Measurements from ENCODE around the gene ZNF516.

- TF ChIP-seq TOE1 (CRISPR knock-in tag; IDR thresholded peaks at IDR 0.05) (no peak), E2F1 (CRISPR knock-in tag; IDR thresholded peaks at IDR 0.05) (no peak), HDAC2 (CRISPR knock-in tag; IDR thresholded peaks at IDR 0.05) (no peak), CAMTA2 (CRISPR knock-in tag; IDR thresholded peaks at IDR 0.05; ENCODE audit: borderline replicate concordance) (no peak), FOXO1 (CRISPR knock-in tag; IDR thresholded peaks at IDR 0.05) (no peak), TRAFD1 (CRISPR knock-in tag; IDR thresholded peaks at IDR 0.05; ENCODE audit: borderline replicate concordance) (no peak), ZNF670 (CRISPR knock-in tag; IDR thresholded peaks at IDR 0.05; ENCODE audit: borderline replicate concordance) (no peak)
- TF ChIP-seq, protein P1, sequence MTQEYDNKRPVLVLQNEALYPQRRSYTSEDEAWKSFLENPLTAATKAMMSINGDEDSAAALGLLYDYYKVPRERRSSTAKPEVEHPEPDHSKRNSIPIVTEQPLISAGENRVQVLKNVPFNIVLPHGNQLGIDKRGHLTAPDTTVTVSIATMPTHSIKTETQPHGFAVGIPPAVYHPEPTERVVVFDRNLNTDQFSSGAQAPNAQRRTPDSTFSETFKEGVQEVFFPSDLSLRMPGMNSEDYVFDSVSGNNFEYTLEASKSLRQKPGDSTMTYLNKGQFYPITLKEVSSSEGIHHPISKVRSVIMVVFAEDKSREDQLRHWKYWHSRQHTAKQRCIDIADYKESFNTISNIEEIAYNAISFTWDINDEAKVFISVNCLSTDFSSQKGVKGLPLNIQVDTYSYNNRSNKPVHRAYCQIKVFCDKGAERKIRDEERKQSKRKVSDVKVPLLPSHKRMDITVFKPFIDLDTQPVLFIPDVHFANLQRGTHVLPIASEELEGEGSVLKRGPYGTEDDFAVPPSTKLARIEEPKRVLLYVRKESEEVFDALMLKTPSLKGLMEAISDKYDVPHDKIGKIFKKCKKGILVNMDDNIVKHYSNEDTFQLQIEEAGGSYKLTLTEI (CRISPR knock-in tag; conservative IDR thresholded peaks at IDR 0.05), result no peak
- TF ChIP-seq, protein P2, sequence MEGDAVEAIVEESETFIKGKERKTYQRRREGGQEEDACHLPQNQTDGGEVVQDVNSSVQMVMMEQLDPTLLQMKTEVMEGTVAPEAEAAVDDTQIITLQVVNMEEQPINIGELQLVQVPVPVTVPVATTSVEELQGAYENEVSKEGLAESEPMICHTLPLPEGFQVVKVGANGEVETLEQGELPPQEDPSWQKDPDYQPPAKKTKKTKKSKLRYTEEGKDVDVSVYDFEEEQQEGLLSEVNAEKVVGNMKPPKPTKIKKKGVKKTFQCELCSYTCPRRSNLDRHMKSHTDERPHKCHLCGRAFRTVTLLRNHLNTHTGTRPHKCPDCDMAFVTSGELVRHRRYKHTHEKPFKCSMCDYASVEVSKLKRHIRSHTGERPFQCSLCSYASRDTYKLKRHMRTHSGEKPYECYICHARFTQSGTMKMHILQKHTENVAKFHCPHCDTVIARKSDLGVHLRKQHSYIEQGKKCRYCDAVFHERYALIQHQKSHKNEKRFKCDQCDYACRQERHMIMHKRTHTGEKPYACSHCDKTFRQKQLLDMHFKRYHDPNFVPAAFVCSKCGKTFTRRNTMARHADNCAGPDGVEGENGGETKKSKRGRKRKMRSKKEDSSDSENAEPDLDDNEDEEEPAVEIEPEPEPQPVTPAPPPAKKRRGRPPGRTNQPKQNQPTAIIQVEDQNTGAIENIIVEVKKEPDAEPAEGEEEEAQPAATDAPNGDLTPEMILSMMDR (CRISPR knock-in tag; IDR thresholded peaks at IDR 0.05), result no peak
These were observed 7.5 kb upstream of the ZNF516 start for GRCh38 chr18:76502551-76502950.
